Cardiac muscle cell (in vitro differentiated cells and primary cell): ENCODE data around the gene DOC2A. TPM values are rescaled to one million over a fixed set of nuclear protein-coding genes. Genes with fewer than 3 reads are reported as not detected.
A peak's percentile ranks its signal among the peaks of the same experiment; 100 is the strongest.

Experiments
- DNase-seq, 2 donors: peaks; one replicate each; pipeline versions ENCODE4 v3.0.0 to v3.0.0-alpha.2; 2010 to 2017; ENCODE audit warnings: low read depth in 1 of 2, low spot score in 1 of 2
- H3K27ac ChIP-seq: fragments of 200-600 bp; sonication (generic); 2 replicates; pipeline ENCODE4 v1.5.1; 2016
- H3K27me3 ChIP-seq: fragments of 200-600 bp; sonication (generic); 2 replicates; pipeline ENCODE4 v1.6.0; 2016; ENCODE audit warnings: control low read depth
- H3K36me3 ChIP-seq: fragments of 200-600 bp; sonication (generic); 2 replicates; pipeline ENCODE4 v1.5.1; 2016; ENCODE audit warnings: control low read depth
- H3K4me1 ChIP-seq: fragments of 200-600 bp; sonication (generic); 2 replicates; pipeline ENCODE4 v1.8.1; 2017; ENCODE audit warnings: low read depth, mild to moderate bottlenecking, mixed run types
- H3K4me3 ChIP-seq: fragments of 200-600 bp; sonication (generic); 2 replicates; pipeline ENCODE4 v1.5.1; 2016; ENCODE audit warnings: mild to moderate bottlenecking
- H3K9me3 ChIP-seq: fragments of 200-600 bp; sonication (generic); 2 replicates; pipeline ENCODE4 v1.5.1; 2017; ENCODE audit warnings: low read depth, mild to moderate bottlenecking, control low read depth
- polyA plus RNA-seq: library from polyadenylated mRNA; unstranded; fragments of >200 nt; fragmentation: Nextera tagmentation; extraction: Ambion mirVana; gene quantifications from 2 replicates; pipeline ENCODE4 v1.2.1, GENCODE V29; 2016
- total RNA-seq: library from RNA; depleted of rRNA; stranded (reverse); fragments of >200 nt; gene quantifications from 2 replicates; pipeline ENCODE4 v1.2.3, GENCODE V29; 2016
- TF ChIP-seq, protein P1 (sequence below): IDR thresholded peaks from 2 replicates; pipeline ENCODE4 v1.5.1; 2012; ENCODE audit warnings: low read depth, mild to moderate bottlenecking, low read length

DOC2A gene
- total and polyA plus RNA-seq, 2 experiments from 2014 or later: 3.3 to 7.2 TPM

- H3K4me1 ChIP-seq: no peaks in the 10 kb centered on the region
- H3K9me3 ChIP-seq: no peaks in the 10 kb centered on the region
- DNase-seq: no peak
- H3K4me3 ChIP-seq: no peak overlapping the region
- TF ChIP-seq, protein P1, sequence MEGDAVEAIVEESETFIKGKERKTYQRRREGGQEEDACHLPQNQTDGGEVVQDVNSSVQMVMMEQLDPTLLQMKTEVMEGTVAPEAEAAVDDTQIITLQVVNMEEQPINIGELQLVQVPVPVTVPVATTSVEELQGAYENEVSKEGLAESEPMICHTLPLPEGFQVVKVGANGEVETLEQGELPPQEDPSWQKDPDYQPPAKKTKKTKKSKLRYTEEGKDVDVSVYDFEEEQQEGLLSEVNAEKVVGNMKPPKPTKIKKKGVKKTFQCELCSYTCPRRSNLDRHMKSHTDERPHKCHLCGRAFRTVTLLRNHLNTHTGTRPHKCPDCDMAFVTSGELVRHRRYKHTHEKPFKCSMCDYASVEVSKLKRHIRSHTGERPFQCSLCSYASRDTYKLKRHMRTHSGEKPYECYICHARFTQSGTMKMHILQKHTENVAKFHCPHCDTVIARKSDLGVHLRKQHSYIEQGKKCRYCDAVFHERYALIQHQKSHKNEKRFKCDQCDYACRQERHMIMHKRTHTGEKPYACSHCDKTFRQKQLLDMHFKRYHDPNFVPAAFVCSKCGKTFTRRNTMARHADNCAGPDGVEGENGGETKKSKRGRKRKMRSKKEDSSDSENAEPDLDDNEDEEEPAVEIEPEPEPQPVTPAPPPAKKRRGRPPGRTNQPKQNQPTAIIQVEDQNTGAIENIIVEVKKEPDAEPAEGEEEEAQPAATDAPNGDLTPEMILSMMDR: no peak
- H3K27me3 ChIP-seq: no peaks in the 10 kb centered on the region
- peaks cover 74% of the 10 kb centered on the region for H3K36me3 ChIP-seq
- H3K27ac ChIP-seq: no peak overlapping the region
Observed at GRCh38 chr16:29982560-29983419, 28.0 kb downstream of the DOC2A start.

GRCh38 chr16:29978564-29979270, 32.1 kb downstream of the DOC2A start:
- Histone ChIP-seq H3K27ac (no peak overlapping the region), H3K4me1 (peaks cover 17% of the 10 kb centered on the region), H3K4me3 (no peak overlapping the region), H3K9me3 (no peaks in the 10 kb centered on the region), H3K27me3 (no peaks in the 10 kb centered on the region), H3K36me3 (peaks cover 47% of the 10 kb centered on the region)
- TF ChIP-seq, protein P1: no peak
- no peak for DNase-seq

DNA sequence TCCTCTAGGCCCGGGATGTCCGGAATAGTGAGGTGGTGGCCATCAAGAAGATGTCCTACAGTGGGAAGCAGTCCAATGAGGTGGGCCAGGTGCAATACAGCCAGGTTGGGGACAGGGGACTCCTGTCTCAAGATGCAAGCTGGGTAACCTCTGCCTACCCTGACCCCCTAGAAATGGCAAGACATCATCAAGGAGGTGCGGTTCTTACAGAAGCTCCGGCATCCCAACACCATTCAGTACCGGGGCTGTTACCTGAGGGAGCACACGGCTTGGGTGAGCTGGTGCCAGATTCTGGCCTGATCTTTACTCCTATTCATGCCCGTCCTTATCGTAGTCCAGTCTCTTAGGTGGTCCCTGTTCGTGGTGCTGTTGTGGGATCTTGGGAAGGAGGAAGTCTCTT, 32.7 kb downstream of the DOC2A start:
- Histone ChIP-seq H3K4me1 (peaks cover 17% of the 10 kb centered on the region), H3K36me3 (peaks cover 41% of the 10 kb centered on the region), H3K27ac (no peak overlapping the region), H3K9me3 (no peaks in the 10 kb centered on the region), H3K27me3 (no peaks in the 10 kb centered on the region), H3K4me3 (no peak overlapping the region)
- TF ChIP-seq, protein P1: no peak
- no peak for DNase-seq

DNA sequence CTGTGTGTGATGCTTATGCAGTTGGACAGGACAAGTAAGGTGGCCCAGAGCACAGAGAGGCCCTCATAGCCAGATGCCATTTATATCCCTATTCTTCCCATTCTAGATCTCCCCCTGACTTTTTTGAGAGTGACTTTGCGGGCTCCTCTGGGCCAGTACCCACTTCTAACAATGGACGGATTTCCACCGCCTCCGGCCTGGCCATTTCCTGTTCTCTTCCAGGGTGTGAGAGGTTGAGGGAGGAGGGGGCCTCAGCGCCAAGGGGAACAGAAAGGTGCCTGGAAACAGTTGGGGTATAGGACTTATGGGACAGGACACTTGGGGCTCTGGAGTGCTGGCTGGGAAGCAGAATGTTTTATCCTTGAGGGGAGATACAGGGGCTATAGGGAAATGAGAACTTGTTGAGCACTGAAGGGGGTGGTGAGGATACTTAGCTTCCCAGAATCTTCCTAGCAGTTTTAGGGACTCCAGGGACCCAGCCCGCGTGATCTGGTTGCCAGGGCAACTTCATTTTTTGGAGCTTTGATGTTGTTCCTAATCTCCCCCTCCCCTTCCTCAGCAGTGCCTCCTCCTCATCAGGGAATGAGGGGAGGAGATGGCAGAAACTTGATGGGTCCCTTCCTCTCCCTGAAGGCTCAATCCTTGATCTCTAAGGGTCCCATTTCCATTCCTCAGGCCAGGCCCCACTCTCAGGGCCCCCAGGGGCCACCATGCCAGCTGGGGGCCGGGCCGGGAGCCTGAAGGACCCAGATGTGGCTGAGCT, 33.6 kb downstream of the DOC2A start:
- peaks cover 17% of the 10 kb centered on the region for H3K4me1 ChIP-seq
- H3K27me3 ChIP-seq: no peaks in the 10 kb centered on the region
- no peak overlapping the region for H3K27ac ChIP-seq
- H3K36me3 ChIP-seq: peaks cover 33% of the 10 kb centered on the region
- no peak for DNase-seq
- H3K9me3 ChIP-seq: no peaks in the 10 kb centered on the region
- no peak overlapping the region for H3K4me3 ChIP-seq
- TF ChIP-seq, protein P1: no peak

DNA sequence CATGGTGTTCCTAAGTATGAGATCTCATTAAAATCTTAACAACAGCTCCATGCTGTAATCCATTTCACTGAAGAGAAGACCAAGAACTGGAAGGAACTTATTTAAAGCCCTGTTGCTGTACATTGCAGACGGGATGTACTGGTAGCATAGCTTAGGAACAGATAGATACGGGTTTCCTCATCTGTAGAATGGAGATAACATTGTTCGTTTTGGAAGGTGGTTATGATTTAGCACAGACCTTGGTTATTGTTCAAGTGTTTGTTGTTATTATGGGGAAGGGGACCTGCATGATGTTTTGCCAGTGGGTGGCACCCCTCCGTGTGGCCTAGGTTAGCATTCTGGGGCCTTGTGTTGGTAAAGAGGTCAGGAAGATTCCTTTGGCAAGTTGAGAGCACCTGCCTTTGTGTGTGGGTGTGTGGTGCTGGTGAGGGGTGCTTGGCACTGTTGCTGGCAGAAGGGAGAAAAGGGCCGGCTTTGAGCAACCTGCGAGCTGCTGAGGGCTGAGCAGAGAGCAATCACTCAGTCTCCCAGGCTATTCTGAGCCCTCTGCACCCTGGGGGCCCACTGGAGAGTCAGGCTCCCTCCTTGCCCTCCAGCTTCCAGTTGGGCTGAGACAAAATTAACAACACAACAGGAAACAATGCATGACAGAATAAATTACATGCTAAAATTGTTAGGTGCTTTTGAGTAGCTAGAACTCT, 34.9 kb downstream of the DOC2A start:
- Histone ChIP-seq H3K9me3 (no peaks in the 10 kb centered on the region), H3K4me3 (no peak overlapping the region), H3K36me3 (peaks cover 20% of the 10 kb centered on the region), H3K27ac (peak overlapping the region; percentile 74), H3K4me1 (peaks cover 17% of the 10 kb centered on the region), H3K27me3 (no peaks in the 10 kb centered on the region)
- TF ChIP-seq, protein P1: no peak
- DNase-seq: peak in 1 of 2 donors; percentile 34
